ENCODE results near the gene CFC1B.
"Not testable (repeated sequence)": the region's sequence is repeated elsewhere in the genome, so short reads cannot be mapped to it uniquely, and the experiment has no call there.

Gene CFC1B

GRCh38 chr2:130571929-130572328 lies 50.9 kb downstream of the CFC1B start:
- DNase-seq, result not testable (repeated sequence)

GRCh38 chr2:130574230-130574629 lies 53.2 kb downstream of the CFC1B start:
- not testable (repeated sequence) for DNase-seq

GRCh38 chr2:130576209-130576784 lies 55.3 kb downstream of the CFC1B start:
- not testable (repeated sequence) for DNase-seq

GRCh38 chr2:130577559-130577958 lies 56.5 kb downstream of the CFC1B start:
- DNase-seq, result not testable (repeated sequence)
